SW480 (cell line): ENCODE results near the gene TRAIP.

ENCODE experiments used
- DNase-seq: peaks from one replicate; pipeline ENCODE4 v3.0.0-alpha.2; 2016; ENCODE audit warnings: low spot score

Gene TRAIP

DNA sequence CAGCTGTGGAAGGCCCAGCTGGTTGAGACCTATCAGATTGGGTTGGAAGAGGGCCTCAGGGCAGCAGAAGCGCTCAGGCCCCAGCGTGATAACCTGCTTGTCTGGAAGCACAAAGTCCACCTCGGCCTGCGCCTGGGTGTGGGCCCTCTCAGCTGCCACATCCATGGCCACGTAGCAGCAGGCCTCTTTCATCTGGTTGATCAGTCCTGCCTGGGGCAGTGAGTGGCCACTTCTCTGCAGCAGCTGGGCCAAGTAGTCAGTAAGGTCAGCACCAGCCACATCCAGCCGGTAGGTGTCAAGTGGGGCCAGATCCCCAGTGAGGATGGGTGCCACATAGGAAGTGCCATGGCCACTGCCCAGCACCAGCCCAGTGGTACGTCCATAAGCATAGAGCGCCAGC, 17.3 kb upstream of the TRAIP start:
- DNase-seq = no peak

DNA sequence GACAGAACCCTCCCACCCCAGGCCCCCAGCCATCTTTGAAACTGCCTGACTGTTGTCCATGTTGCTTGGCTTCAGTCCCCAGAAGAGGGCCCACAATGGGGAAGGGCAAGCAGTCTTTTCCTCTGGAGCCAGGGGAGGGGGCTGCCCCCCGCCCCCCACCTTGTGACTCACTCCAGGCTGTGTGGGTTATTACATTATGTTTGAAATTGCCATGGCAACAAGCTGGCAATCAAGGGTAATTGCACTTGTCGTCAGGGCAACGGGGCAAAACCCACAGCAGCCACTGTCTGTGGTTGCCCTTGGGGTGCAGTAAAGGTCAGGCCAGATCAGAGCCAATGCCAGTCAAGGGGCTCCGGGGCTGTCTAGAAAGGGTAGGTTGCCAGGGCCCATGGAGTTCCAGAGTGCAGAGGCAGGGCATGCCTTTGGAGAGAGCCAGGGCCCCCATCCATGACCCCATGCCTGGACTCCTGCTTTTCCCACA, 16.5 kb upstream of the TRAIP start:
- DNase-seq = no peak

DNA sequence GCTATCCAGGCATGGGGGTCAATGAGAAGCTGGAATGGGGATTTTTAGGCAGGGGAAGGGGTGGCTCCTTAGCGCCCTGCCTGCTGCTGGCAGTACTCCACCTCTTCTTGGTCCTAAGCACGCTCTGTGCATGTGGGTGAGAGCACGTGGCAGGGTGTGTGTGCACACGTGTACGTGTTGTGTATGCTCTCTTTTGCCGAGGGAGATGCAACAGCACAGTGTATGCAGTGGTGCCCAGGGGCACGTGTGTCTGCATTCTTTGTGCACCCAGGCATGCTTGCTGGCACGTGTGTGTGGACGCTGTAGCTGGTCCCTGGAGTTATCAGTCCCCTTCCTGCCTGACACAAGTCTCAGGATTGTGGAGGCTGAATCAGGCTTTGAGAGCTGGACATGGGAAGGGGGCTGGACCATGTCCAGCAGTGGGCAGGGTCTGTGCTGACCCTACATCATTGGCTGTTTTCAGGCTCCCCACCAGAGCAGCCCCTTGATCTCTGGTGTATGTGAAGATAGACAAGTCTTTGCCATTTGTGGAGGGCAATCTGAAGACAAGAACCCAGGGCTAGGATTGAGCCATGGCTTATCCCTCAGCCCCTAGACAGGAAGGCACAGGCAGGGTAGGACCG, 15.3 kb upstream of the TRAIP start:
- no peak for DNase-seq

DNA sequence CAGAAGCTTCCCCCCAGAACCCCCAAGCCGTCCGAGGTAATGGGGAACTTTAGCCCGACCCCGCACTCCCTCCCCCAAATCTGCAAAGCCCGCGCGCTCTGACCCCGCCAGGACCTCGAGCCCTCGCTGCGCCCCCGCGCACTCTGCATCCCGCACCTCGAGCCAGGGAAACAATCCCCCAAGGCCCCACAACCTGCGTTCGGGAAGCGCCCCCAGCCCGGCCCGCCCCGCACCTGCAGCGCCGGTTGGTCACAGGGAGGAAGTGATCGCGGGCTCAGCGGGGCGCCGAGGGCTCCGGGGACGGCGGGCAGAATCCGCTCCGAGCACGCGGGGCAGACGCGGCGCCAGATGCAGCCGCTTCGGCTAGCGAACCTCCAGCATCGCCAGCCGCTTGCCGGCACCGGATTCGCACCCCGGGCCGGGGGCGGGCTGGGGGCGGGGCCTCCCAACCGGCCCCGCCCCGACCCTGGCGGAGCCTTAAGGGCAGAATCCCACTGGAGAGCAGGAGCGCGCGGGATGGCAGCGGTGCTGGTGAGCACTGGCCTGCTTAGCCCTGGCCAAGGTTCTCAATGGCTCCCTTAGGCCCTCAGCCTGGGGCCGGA, 13.3 kb upstream of the TRAIP start, which contains the start of gene CAMKV:
Gene CAMKV, minus strand, starts transcription at position 382 of the 602 bp plus-strand sequence. CDS start 7,518 bp downstream, outside the sequence.
- DNase-seq = no peak

DNA sequence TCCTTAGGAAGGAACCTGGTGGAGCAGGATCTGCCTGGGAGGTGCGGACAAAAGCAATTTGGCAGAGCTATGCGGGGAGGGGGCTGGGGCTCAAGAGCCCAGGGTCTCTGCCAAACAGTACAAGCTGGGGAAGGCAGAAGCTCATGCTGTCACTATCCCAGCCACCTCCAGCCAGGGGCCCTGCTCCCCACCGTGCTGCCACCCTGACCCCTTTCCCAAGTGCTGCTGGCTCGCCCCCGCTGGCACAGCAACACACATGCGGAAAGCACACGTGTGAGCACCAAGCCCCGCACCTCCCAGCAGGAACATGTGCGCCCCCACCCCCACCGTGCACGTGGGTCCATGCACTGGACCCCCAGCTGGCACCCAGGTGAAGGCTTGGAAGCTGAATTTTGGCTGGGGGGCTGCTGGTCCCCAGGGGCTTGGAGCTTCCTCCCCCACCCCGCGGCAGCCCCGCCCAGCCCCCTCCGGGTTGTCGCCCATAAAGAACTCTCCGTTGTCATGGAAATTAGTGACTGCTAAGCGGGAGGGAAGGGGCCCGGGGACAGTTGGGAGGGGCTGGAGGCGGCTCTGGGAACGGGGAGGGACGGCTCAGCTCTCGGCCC, 12.6 kb upstream of the TRAIP start:
- no peak for DNase-seq

DNA sequence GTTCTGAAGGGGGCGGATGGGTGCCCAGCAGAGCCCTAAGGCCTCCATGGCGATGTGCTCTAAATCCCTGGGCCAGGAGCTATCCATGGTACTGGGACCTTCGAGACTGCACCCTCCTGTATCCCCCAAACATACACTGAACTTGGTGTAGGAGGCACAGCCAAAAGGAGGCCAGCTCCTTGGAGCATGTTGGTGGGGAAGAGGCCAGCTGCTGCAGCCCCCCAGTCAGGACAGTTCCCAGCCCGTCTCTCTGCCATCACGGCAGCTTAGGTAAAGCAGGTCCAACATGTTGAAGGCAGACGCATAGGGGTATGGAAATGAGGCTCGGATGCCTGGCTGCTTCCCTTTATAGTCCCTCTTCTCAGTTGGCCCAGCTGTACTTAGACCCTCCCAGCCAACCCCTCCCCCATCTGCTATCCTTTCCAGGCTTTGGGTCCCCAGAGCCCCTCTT, 11.5 kb upstream of the TRAIP start:
- no peak for DNase-seq

DNA sequence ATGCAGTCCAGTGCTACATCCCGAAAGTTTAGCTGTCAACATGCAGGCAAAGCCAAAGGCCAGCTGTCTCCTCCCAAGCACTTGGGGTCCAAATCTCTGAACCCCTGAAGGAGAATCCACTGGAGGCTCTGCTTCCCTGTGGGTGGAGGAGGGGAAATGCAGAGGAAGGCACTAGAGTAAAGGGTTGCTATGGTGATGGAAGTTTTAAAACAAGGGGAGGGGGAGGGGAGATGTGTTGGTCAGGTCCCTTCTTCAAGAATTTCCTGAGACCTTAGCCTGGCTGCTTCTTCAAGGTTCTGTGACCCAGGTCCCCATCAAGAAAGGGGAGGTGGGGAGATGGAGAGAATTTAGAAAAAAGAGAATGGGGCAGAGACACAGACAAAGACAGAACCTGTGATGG, 11.0 kb upstream of the TRAIP start:
- DNase-seq = no peak

DNA sequence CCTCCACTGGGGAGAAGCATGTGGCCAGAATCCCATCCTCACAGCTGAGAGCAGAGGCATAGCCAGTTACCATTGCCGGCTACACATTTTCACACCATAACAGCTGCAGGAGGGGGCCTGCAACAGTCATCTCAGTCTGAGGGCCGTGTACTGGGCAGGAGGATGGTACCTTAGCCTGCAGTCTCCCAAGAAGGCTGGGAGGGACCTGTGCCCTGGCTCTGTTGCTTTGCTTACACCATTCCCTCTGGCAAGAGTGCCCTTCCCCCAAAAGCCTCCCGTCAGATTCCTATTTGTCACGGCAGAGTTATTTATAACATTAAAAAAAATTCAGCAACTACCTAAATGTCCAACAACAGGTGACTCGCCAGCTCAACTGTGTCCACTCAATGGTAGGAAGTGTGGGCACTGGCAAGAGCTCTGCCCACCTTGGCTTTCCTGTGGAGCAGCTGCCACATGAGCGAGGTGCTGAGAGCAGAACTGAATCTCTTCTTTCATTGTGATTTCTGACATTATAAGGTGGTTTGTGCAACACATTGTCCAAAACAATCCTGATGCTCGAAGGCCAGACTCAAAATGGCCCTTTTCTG, 8.9 kb upstream of the TRAIP start:
- no peak for DNase-seq

DNA sequence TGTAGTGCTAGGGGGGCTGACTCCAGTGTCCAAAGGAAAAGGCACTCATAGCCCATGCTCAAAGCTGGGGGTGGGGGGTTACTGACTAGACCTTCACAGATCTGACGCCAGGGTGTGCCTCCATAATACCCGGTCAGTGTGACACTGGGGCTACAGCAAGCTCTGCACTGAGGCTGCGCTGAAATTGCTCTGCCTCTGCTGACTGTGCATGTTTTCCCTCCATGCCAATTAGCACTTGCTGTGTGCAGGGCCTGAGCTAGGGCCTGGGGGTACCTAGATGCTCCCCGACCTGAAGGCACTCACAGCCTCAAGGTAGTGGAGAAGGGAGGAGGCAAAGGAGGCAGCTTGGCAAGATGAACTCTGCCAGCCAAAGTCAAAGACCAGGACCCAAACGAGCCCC, 8.1 kb upstream of the TRAIP start:
- no peak for DNase-seq

DNA sequence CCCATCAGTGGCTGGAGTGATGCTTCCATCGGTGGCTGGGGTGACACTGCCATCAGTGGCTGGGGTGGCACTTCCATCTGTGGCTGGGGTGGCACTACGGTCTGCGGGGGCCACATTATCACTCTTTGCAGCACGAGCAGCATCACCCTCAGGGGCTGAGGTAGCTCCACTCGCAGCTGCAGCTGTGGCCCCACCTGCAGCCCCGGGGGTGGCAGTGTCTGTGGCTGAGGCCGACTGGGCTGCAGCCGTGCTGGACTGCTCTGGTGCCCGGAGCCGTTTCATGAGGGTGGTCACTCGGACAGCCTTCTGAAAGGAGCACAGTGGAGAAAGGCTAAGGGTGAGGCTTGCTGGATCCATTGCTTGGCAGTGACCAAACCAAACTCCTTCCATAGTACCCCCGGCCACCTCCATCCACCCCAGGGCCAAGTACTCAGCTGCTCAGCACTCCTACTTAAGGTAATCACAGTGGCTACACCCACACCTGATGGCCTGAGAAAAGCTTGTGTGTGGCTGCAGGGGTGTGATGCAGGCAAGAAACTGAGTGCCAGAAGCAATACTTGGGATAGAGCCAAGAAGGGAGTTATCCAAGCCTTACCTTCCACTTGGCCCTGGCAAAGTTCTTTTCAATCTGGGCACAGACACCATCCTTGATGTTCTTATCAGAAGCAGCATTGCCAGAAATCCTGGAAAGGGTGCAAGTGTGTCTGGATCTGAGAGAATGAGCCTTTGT, 3.4 kb upstream of the TRAIP start:
- no peak for DNase-seq

DNA sequence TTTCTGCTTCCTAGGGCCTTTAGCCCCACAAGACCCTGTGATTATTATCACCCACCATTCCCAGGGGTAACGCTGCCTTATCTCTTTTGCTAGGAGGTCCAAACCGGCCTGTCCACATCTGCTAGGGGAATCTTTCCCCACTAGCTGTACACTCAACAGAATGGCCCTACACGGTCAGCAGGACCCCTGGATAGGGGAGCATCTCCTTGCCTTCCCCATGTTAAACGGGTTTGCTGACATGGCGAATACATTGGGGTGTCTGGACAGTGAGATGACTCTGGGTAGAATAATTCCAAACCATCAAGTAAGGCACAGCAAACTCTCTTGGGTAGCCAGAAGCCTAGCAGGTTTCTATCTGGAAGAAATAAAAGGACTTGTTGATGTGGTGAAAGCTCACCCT, 702 bp downstream of the TRAIP start:
- no peak for DNase-seq

DNA sequence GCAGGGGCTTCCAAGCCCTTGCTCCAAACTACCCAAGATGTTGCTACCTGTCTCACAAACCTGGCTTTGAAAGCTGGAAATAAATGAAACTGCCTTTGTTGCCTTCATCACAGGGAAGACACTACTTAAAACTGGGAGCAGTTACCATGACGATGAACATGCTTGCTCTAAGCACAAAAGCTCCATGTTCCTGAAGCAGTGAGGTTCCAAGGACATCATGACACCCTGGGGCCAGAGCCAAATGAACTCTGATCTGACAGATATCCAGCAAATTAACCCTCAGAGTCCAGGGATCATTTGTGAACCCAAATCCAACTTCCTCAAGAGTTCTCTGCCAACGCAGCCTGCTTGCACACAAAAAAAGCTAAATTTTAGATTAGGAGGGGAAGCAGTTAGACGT, 10.7 kb downstream of the TRAIP start:
- no peak for DNase-seq

DNA sequence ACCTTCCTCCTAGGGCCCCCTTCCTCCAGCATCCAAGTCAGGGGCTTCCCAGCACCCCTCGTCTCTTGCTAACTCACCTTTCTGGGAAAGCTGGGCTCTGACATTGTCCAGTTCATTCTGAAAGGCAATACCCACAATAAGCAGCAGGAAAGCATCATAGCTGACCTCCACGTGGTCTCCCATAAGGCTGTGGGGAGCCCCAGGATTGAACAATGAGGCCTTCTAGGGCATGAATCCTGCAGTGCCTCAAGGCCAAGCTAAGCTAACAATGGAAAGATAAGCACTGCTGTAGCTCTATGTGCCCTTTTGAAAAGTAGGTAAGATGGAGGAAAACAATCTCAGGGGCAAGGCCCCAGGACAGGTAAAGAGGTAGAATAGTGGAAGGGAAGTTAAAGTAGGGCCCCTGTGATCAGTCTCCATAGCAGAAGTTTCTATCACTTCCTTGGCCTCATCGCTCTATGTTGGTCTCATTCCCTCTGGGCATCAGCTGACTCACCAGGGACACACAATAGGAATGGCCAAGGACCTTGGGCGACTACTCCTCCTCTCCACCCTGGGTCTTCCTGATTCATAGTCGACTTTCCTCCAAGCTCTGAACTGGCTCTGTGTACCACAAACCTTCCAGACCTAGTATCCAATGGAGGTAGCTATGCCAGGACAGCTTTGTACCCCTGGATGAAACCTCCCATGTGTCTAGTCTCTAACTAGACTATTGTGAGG, 11.7 kb downstream of the TRAIP start:
- no peak for DNase-seq

DNA sequence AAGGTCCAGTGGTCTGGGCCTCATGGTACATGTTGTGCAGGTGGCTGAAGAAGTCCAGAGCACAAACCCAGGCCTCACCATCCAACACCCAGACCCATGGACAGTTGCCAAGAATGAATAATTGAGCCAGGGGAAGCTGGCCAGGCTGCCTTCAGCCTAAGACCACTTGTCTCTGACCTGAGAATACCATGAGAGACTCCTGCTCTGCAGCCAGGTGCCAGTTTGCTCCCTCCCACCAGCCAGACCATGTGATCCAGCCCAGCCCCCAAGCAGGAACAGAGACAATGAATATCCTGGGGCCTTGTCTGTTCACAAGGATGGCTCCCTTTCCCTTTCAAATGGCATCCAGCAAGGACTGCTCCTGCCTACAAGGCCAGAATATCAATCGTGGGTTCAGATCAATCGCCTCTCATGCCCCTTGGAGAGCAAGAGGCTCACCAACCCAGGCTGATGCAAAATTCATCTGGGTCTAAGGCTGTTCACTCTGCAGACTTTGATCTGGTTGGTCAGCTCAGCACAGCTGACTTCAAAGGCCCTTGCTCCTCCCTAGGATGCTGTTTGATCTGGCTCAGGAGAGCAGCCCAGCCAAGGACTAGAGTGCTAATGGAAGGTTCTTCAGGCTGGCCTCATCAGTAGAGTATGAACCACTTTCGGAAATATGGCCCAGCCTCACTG, 13.4 kb downstream of the TRAIP start:
- DNase-seq = peak; percentile 22

DNA sequence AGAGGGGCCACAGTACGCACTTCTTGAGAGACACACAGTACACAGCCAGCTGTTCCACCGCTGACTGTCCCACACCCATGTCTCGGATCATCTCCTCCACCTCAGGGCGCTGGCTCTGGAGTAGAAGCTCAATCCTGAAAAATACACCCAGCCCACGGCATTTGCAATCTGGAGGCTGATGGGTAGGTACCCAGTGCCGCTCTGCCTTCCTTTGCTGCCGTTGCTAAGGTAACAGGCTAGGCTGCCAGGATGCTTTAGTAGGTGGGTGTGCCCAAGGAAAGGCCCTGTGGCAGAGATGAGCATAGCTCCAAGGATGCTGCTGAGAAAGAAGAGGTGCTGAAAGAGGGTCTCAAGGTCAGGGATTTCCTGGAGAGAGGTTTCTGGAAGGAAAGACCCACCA, 14.6 kb downstream of the TRAIP start:
- no peak for DNase-seq

DNA sequence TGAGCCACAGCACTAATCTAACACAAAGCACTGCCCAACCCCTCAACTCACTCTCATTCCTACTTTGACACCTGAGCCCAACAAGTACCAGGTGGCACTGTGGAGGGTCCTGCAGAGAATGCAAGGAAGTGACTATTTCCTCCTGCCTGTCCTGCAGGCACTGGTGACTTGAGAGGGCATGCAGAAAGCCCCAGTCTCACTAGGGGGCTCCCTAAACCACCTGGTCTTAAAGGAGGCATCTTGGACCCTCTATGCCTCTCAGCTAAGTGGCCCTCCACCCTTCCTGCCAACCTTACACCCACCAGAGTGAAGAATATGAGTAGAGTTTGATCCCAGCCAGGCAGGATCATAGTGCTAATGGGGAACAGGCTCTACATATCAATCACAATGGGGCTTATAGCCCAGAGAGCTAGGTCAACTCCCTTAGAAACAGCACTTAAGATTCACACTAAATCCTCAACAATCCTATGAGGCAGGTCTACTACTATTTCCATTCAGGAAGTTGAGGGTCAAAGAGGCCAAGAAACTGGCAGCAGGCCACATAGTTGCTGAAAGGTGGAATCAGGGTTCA, 15.2 kb downstream of the TRAIP start:
- peak; percentile 10 for DNase-seq

DNA sequence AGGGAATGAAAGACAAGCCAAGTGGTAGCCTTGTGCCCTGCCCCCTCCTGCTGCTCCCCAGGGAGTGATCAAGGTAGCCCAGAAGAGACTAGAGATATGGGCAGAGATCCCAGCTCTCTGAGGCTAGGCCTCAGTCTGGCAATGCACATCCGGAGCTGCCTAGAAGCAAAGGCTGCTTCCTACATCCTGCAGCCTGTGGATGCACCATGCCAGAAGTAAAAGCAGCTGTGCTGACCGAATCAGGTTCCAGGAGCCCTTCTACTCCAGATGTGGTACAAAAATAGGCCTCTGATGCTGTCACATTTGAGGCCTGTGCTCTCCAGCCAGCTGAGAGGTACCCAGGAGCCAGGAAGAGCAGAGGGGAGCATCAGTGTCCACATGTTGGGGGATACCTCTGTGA, 16.0 kb downstream of the TRAIP start:
- DNase-seq = no peak

DNA sequence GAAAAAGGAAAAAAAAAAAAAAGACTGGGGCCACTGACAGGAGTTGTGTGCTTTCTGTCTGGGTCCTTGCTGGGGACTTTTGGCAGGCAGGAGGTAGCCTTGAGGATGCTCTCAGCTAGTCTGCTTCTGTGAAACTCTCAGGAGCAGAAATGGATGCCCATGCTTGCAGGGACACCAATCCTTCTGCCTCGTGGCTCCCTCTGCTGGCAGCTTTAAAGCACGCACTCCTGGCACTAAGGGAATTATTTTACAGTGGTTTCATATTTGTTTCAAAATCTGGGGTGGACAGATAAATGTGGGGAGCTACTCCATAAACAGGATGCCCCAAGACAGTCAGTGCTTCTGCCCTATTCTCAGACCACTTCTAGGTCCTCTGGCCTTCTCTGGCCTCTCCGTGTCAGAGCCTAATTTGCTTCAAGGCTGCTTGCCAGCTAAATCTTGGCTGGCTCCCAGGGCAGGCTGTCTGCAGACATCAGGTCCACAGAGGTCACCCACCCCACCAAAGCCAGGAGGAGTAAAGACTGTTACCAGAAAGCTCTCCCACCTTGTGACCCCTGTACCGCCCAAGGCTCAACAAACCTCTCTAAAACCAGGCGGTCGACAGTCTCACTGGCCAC, 17.1 kb downstream of the TRAIP start:
- DNase-seq = peak; percentile 58

DNA sequence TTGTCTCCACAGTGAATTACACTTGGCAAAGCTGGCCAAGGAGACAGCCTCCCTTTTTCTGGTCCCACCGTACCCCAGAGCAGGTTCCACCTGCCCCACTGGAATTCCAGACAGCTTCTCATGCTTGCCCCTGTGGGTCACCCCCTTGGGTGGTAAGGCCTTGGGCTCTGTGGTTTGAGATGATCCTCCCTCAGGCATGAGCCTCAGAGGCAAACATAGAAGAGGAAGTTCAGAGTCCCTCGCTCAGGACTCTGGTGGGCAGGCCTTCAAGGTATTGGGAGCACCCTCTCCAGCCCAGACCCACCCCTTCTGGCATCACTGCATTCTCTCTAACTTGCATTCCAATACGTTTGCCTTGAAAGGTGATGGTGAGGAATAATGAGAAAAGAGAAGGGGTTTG, 25.0 kb downstream of the TRAIP start:
- no peak for DNase-seq

DNA sequence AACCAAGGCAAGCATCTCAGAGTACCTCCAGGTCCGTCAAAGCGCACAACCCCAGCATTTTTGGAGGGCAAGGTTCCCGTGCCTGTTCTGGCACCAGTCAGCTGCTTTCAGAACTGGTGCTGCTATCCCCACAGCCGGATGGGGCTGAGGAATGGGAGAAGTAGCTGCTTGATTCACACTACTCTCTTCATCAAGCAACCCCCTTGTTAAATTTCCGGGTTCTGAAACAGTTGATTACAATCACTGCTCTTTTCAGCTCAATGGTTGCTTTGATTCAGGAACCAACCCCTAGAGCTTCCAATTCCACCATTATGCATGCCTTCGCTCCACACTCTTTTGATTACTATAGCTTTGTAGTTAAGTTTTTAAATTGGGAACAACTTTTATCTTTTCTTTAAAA, 30.3 kb downstream of the TRAIP start:
- DNase-seq = no peak
